CD8-positive, alpha-beta memory T cell (primary cell): ENCODE data around the gene OSBPL9. TPM values are rescaled to one million over a fixed set of nuclear protein-coding genes. Genes with fewer than 3 reads are reported as not detected.

Source experiments
- CTCF ChIA-PET: fragments of 350-600 bp; sonication (Branson Sonifier 250); formaldehyde crosslinking; loops from one replicate; lab custom pipeline; 2021; ENCODE audit warnings: antibody characterized with exemption; lab: Charles Lee
- POLR2A ChIA-PET: fragments of 350-600 bp; sonication (Branson Sonifier 250); formaldehyde crosslinking; loops from one replicate; lab custom pipeline; 2021; ENCODE audit warnings: antibody characterized with exemption; lab: Charles Lee
- DNase-seq, 5 donors: peaks; one replicate each; pipeline versions ENCODE4 v3.0.0 to v3.0.0-alpha.2; 2020 to 2022; ENCODE audit warnings: mixed read lengths in 1 of 5
- H3K27ac ChIP-seq: one replicate; pipeline ENCODE4 v1.7.0; 2013; ENCODE audit warnings: low read depth, mild to moderate bottlenecking, low read length, moderate library complexity
- H3K27me3 ChIP-seq: 2 replicates; pipeline ENCODE4 v1.7.0; 2013; ENCODE audit warnings: low read length, mild to moderate bottlenecking; ENCODE audit not compliant: insufficient read depth, poor library complexity, severe bottlenecking
- H3K36me3 ChIP-seq: 2 replicates; pipeline ENCODE4 v1.7.0; 2013; ENCODE audit warnings: mild to moderate bottlenecking, low read length, moderate library complexity; ENCODE audit not compliant: insufficient read depth
- H3K4me1 ChIP-seq: 2 replicates; pipeline ENCODE4 v1.7.0; 2013; ENCODE audit warnings: mild to moderate bottlenecking, low read length, moderate library complexity; ENCODE audit not compliant: insufficient read depth
- H3K4me3 ChIP-seq: 2 replicates; pipeline ENCODE4 v1.7.0; 2013; ENCODE audit warnings: mild to moderate bottlenecking, low read length
- H3K9me3 ChIP-seq: 2 replicates; pipeline ENCODE4 v1.7.0; 2013; ENCODE audit warnings: mild to moderate bottlenecking, low read length
- H3K27ac Mint-ChIP-seq, 8 donors: one replicate each; pipeline ENCODE4 v1.8.0; 2020 to 2021; ENCODE audit warnings: mixed read lengths in 8 of 8, mild to moderate bottlenecking in 6 of 8, inconsistent platforms in 3 of 8, moderate library complexity in 3 of 8
- H3K27me3 Mint-ChIP-seq, 2 donors: one replicate each; pipeline ENCODE4 v1.8.0; 2020 to 2021; ENCODE audit warnings: mixed read lengths in 2 of 2, mild to moderate bottlenecking in 1 of 2, moderate library complexity in 1 of 2
- H3K36me3 Mint-ChIP-seq, 3 donors: one replicate each; pipeline ENCODE4 v1.8.0; 2020 to 2021; ENCODE audit warnings: mixed read lengths in 3 of 3, inconsistent platforms in 1 of 3, mild to moderate bottlenecking in 1 of 3
- H3K4me1 Mint-ChIP-seq, 3 donors: one replicate each; pipeline ENCODE4 v1.8.0; 2020 to 2021; ENCODE audit warnings: mixed read lengths in 3 of 3, inconsistent platforms in 1 of 3, mild to moderate bottlenecking in 1 of 3
- H3K4me3 Mint-ChIP-seq, 7 donors: one replicate each; pipeline ENCODE4 v1.8.0; 2020 to 2021; ENCODE audit warnings: mixed read lengths in 7 of 7, mild to moderate bottlenecking in 6 of 7, moderate library complexity in 4 of 7, inconsistent platforms in 2 of 7
- H3K9me3 Mint-ChIP-seq, 5 donors: one replicate each; pipeline ENCODE4 v1.8.0; 2020 to 2022; ENCODE audit warnings: mixed read lengths in 5 of 5, mild to moderate bottlenecking in 3 of 5, moderate library complexity in 2 of 5, inconsistent platforms in 1 of 5
- polyA plus RNA-seq: library from polyadenylated mRNA; unstranded; fragments of 300-500 nt; fragmentation: Illumina TruSeq; gene quantifications from one replicate; pipeline ENCODE4 v1.2.3, GENCODE V29; 2021
- total RNA-seq, 2 experiments: library from RNA; stranded (reverse); gene quantifications; one replicate each; pipeline ENCODE4 v1.2.3, GENCODE V29; 2021

Gene OSBPL9
- total and polyA plus RNA-seq, 3 experiments from 2014 or later: 43.4 to 48.0 (median 47.6) TPM

GRCh38 chr1:51574796-51575195 is 42.1 kb upstream of the OSBPL9 start:
- ChIA-PET POLR2A (no interaction called here), CTCF (no interaction called here)
- no peak for DNase-seq
- Mint-ChIP-seq H3K9me3 (no peaks in the 10 kb centered on the region), H3K27ac (no peak overlapping the region), H3K4me3 (no peak overlapping the region), H3K36me3 (no peaks in the 10 kb centered on the region), H3K27me3 (no peaks in the 10 kb centered on the region), H3K4me1 (peaks cover 24 to 41% (median 35%) of the 10 kb centered on the region in 3 donors)
- H3K36me3 ChIP-seq: no peaks in the 10 kb centered on the region
- H3K4me1 ChIP-seq: peaks cover 22% of the 10 kb centered on the region
- H3K27me3 ChIP-seq: no peaks in the 10 kb centered on the region
- H3K9me3 ChIP-seq: no peaks in the 10 kb centered on the region
- H3K4me3 ChIP-seq: no peak overlapping the region
- no peak overlapping the region for H3K27ac ChIP-seq

- no peak overlapping the region for H3K4me3 ChIP-seq
- no peak overlapping the region for H3K27ac ChIP-seq
- CTCF ChIA-PET: no interaction called here
- Mint-ChIP-seq H3K27me3 (no peaks in the 10 kb centered on the region), H3K4me1 (peaks cover 17 to 34% (median 28%) of the 10 kb centered on the region in 3 donors), H3K9me3 (no peaks in the 10 kb centered on the region), H3K36me3 (no peaks in the 10 kb centered on the region), H3K4me3 (no peak overlapping the region), H3K27ac (peak overlapping the region in 5 of 8 donors; percentile 2 to 37 (median 26))
- H3K36me3 ChIP-seq: no peaks in the 10 kb centered on the region
- peaks cover 14% of the 10 kb centered on the region for H3K4me1 ChIP-seq
- no peaks in the 10 kb centered on the region for H3K9me3 ChIP-seq
- no peak for DNase-seq
- H3K27me3 ChIP-seq: no peaks in the 10 kb centered on the region
- POLR2A ChIA-PET: no interaction called here
Observed at GRCh38 chr1:51575406-51576084, 41.3 kb upstream of the OSBPL9 start.

- H3K9me3 Mint-ChIP-seq: no peaks in the 10 kb centered on the region
- H3K36me3 Mint-ChIP-seq: no peaks in the 10 kb centered on the region
- ChIA-PET CTCF (no interaction called here), POLR2A (no interaction called here)
- peak overlapping the region in 4 of 8 donors; percentile 2 to 37 (median 27) for H3K27ac Mint-ChIP-seq
- no peak overlapping the region for H3K4me3 Mint-ChIP-seq
- Histone ChIP-seq H3K36me3 (no peaks in the 10 kb centered on the region), H3K27ac (no peak overlapping the region), H3K9me3 (no peaks in the 10 kb centered on the region), H3K4me3 (no peak overlapping the region), H3K4me1 (peaks cover 9% of the 10 kb centered on the region), H3K27me3 (no peaks in the 10 kb centered on the region)
- no peak for DNase-seq
- peaks cover 14 to 28% (median 23%) of the 10 kb centered on the region in 3 donors for H3K4me1 Mint-ChIP-seq
- H3K27me3 Mint-ChIP-seq: no peaks in the 10 kb centered on the region
Observed at GRCh38 chr1:51576085-51576444, 40.8 kb upstream of the OSBPL9 start.

GRCh38 chr1:51576923-51577322 is 40.0 kb upstream of the OSBPL9 start:
- no peaks in the 10 kb centered on the region for H3K36me3 ChIP-seq
- no peaks in the 10 kb centered on the region for H3K9me3 ChIP-seq
- H3K27ac ChIP-seq: no peak overlapping the region
- no peak overlapping the region for H3K4me3 ChIP-seq
- H3K9me3 Mint-ChIP-seq: no peaks in the 10 kb centered on the region
- H3K4me1 Mint-ChIP-seq: peaks cover 13 to 27% (median 22%) of the 10 kb centered on the region in 3 donors
- H3K27me3 Mint-ChIP-seq: no peaks in the 10 kb centered on the region
- DNase-seq: no peak
- no peaks in the 10 kb centered on the region for H3K36me3 Mint-ChIP-seq
- POLR2A ChIA-PET: no interaction called here
- no peaks in the 10 kb centered on the region for H3K27me3 ChIP-seq
- no peak overlapping the region for H3K27ac Mint-ChIP-seq
- CTCF ChIA-PET: no interaction called here
- peaks cover 8% of the 10 kb centered on the region for H3K4me1 ChIP-seq
- H3K4me3 Mint-ChIP-seq: no peak overlapping the region

GRCh38 chr1:51578383-51579109 is 38.3 kb upstream of the OSBPL9 start:
- ChIA-PET CTCF (no interaction called here), POLR2A (no interaction called here)
- no peaks in the 10 kb centered on the region for H3K36me3 Mint-ChIP-seq
- Histone ChIP-seq H3K9me3 (no peaks in the 10 kb centered on the region), H3K27ac (no peak overlapping the region), H3K27me3 (no peaks in the 10 kb centered on the region), H3K4me3 (no peak overlapping the region), H3K36me3 (no peaks in the 10 kb centered on the region), H3K4me1 (peaks cover 8% of the 10 kb centered on the region)
- no peaks in the 10 kb centered on the region for H3K9me3 Mint-ChIP-seq
- H3K27me3 Mint-ChIP-seq: no peaks in the 10 kb centered on the region
- no peak overlapping the region for H3K4me3 Mint-ChIP-seq
- DNase-seq: no peak
- peaks cover 13 to 27% (median 22%) of the 10 kb centered on the region in 3 donors for H3K4me1 Mint-ChIP-seq
- H3K27ac Mint-ChIP-seq: no peak overlapping the region

- H3K9me3 ChIP-seq: no peaks in the 10 kb centered on the region
- no peak overlapping the region for H3K27ac ChIP-seq
- H3K27me3 ChIP-seq: no peaks in the 10 kb centered on the region
- no peak overlapping the region for H3K27ac Mint-ChIP-seq
- DNase-seq: no peak
- H3K36me3 Mint-ChIP-seq: no peaks in the 10 kb centered on the region
- ChIA-PET POLR2A (no interaction called here), CTCF (no interaction called here)
- no peak overlapping the region for H3K4me3 ChIP-seq
- H3K4me1 ChIP-seq: no peaks in the 10 kb centered on the region
- no peak overlapping the region for H3K4me3 Mint-ChIP-seq
- H3K27me3 Mint-ChIP-seq: no peaks in the 10 kb centered on the region
- no peaks in the 10 kb centered on the region for H3K9me3 Mint-ChIP-seq
- H3K36me3 ChIP-seq: no peaks in the 10 kb centered on the region
- peaks cover 4 to 17% (median 12%) of the 10 kb centered on the region in 3 donors for H3K4me1 Mint-ChIP-seq
Observed at GRCh38 chr1:51581238-51581637, 35.7 kb upstream of the OSBPL9 start.

GRCh38 chr1:51583532-51583931 is 33.4 kb upstream of the OSBPL9 start:
- Mint-ChIP-seq H3K27ac (no peak overlapping the region), H3K4me3 (no peak overlapping the region), H3K36me3 (no peaks in the 10 kb centered on the region), H3K27me3 (peaks cover under 1 to 2% of the 10 kb centered on the region in 2 donors), H3K4me1 (peaks cover 0 to 3% (median 1%) of the 10 kb centered on the region in 3 donors), H3K9me3 (no peaks in the 10 kb centered on the region)
- Histone ChIP-seq H3K4me1 (no peaks in the 10 kb centered on the region), H3K4me3 (no peak overlapping the region), H3K27me3 (no peaks in the 10 kb centered on the region), H3K9me3 (no peaks in the 10 kb centered on the region), H3K36me3 (no peaks in the 10 kb centered on the region), H3K27ac (no peak overlapping the region)
- no peak for DNase-seq
- ChIA-PET POLR2A (no interaction called here), CTCF (no interaction called here)

- POLR2A ChIA-PET: no interaction called here
- no peaks in the 10 kb centered on the region for H3K36me3 ChIP-seq
- DNase-seq: no peak
- no peaks in the 10 kb centered on the region for H3K9me3 ChIP-seq
- CTCF ChIA-PET: interaction anchor here (1.4 kb wide), 1 partner anchor 18 kb away, joined by 3 read pairs; no protein-coding TSS in a partner anchor
- no peak overlapping the region for H3K27ac Mint-ChIP-seq
- H3K27me3 Mint-ChIP-seq: peaks cover 2 to 4% of the 10 kb centered on the region in 2 donors
- no peaks in the 10 kb centered on the region for H3K27me3 ChIP-seq
- H3K4me1 ChIP-seq: no peaks in the 10 kb centered on the region
- H3K27ac ChIP-seq: no peak overlapping the region
- H3K4me1 Mint-ChIP-seq: no peaks in the 10 kb centered on the region
- no peaks in the 10 kb centered on the region for H3K9me3 Mint-ChIP-seq
- no peak overlapping the region for H3K4me3 ChIP-seq
- H3K36me3 Mint-ChIP-seq: no peaks in the 10 kb centered on the region
- no peak overlapping the region for H3K4me3 Mint-ChIP-seq
Observed at GRCh38 chr1:51584021-51584420, 32.9 kb upstream of the OSBPL9 start.
